Endothelial cell of umbilical vein (primary cell): ENCODE data around the gene HIGD1C. TPM values are rescaled to one million over a fixed set of nuclear protein-coding genes. Genes with fewer than 3 reads are reported as not detected.

Experiments
- BruUV-seq: library from RNA; stranded (reverse); fragments of 400-500 nt; replicated peaks from 2 replicates; lab custom pipeline; 2021; lab: Mats Ljungman, UMichigan
- CTCF ChIA-PET: fragments of 300-600, 350-600 bp; sonication (Branson Sonifier 250); formaldehyde crosslinking; loops from one replicate; lab custom pipeline; 2021; ENCODE audit warnings: antibody characterized with exemption, inconsistent platforms; lab: Charles Lee
- POLR2A ChIA-PET: fragments of 300-600, 350-600 bp; sonication (Branson Sonifier 250); formaldehyde crosslinking; loops from one replicate; lab custom pipeline; 2021; ENCODE audit warnings: antibody characterized with exemption, inconsistent platforms; lab: Charles Lee
- DNase-seq: peaks from one replicate; pipeline ENCODE4 v3.0.0-alpha.2; 2011; ENCODE audit warnings: low read depth, low spot score
- FAIRE-seq: peaks from 2 replicates; lab custom pipeline; 2011; peaks lifted over from hg19 to GRCh38; lab: Jason Lieb, UNC
- H2AFZ ChIP-seq: 2 replicates; pipeline ENCODE4 v1.6.0; 2012; ENCODE audit warnings: low read depth, low read length, control low read depth, inconsistent platforms
- H3K27ac ChIP-seq: 2 replicates; pipeline ENCODE4 v1.5.1; 2011; ENCODE audit warnings: low read depth, mild to moderate bottlenecking, control low read depth, low read length, moderate library complexity; ENCODE audit not compliant: insufficient read depth
- H3K27me3 ChIP-seq, 2 experiments: 2 replicates each; pipeline versions ENCODE4 v1.6.0 to v1.6.1; 2011; ENCODE audit warnings: low read length in 2 of 2, mixed read lengths in 1 of 2; ENCODE audit not compliant: control insufficient read depth in 2 of 2, insufficient read depth in 2 of 2
- H3K36me3 ChIP-seq, 2 experiments: 2 replicates in 1 of 2; 3 replicates in 1 of 2; pipeline ENCODE4 v1.5.1; 2011; ENCODE audit warnings: low read length in 2 of 2, mild to moderate bottlenecking in 1 of 2, moderate library complexity in 1 of 2; ENCODE audit not compliant: control insufficient read depth in 2 of 2, insufficient read depth in 2 of 2; ENCODE audit errors: extremely low read depth in 1 of 2
- H3K4me1 ChIP-seq: 3 replicates; pipeline ENCODE4 v1.5.1; 2011; ENCODE audit warnings: mild to moderate bottlenecking, low read length; ENCODE audit not compliant: control insufficient read depth, insufficient read depth; ENCODE audit errors: extremely low read depth
- H3K4me2 ChIP-seq: 2 replicates; pipeline ENCODE4 v1.6.1; 2011; ENCODE audit warnings: low read length, control low read depth, mixed read lengths; ENCODE audit not compliant: insufficient read depth
- H3K4me3 ChIP-seq, 3 experiments: fragments of 200-600 bp in 1 of 3; sonication (generic), shearing (Covaris generic) in 1 of 3; replicated peaks in 1 of 3; 2 replicates each; pipeline ENCODE4 v1.5.1; 2011 to 2016; ENCODE audit warnings: control low read depth in 3 of 3, low read length in 3 of 3, mild to moderate bottlenecking in 2 of 3, inconsistent platforms in 1 of 3, low read depth in 1 of 3, moderate library complexity in 1 of 3; ENCODE audit not compliant: insufficient read depth in 1 of 3
- H3K79me2 ChIP-seq: 2 replicates; pipeline ENCODE4 v1.6.0; 2012; ENCODE audit warnings: low read length, inconsistent platforms; ENCODE audit not compliant: control insufficient read depth, insufficient read depth
- H3K9ac ChIP-seq: replicated peaks from 2 replicates; pipeline ENCODE3; 2011; ENCODE audit warnings: low read length, control low read depth; ENCODE audit not compliant: insufficient read depth; ENCODE audit errors: extremely low read depth
- H3K9me1 ChIP-seq: replicated peaks from 3 replicates; pipeline ENCODE4 v1.6.0; 2011; ENCODE audit warnings: mild to moderate bottlenecking, low read length; ENCODE audit not compliant: control insufficient read depth, insufficient read depth; ENCODE audit errors: extremely low read depth
- H3K9me3 ChIP-seq: replicated peaks from 2 replicates; pipeline ENCODE4 v1.5.1; 2012; ENCODE audit warnings: low read length, inconsistent platforms; ENCODE audit not compliant: control insufficient read depth, insufficient read depth
- H4K20me1 ChIP-seq: replicated peaks from 2 replicates; pipeline ENCODE3; 2011; ENCODE audit warnings: mild to moderate bottlenecking, low read length; ENCODE audit not compliant: control insufficient read depth, insufficient read depth; ENCODE audit errors: extremely low read depth
- EZH2 ChIP-seq: IDR thresholded peaks from 2 replicates; pipeline ENCODE4 v1.6.1; 2012; ENCODE audit warnings: borderline replicate concordance, low read depth, mild to moderate bottlenecking, moderate library complexity, low read length, inconsistent platforms; ENCODE audit not compliant: severe bottlenecking
- FOS ChIP-seq: IDR thresholded peaks from 2 replicates; pipeline ENCODE4 v1.6.1; 2011; ENCODE audit warnings: mild to moderate bottlenecking, low read length, moderate library complexity, borderline replicate concordance; ENCODE audit not compliant: insufficient read depth
- GATA2 ChIP-seq: IDR thresholded peaks from 2 replicates; pipeline ENCODE4 v1.7.0; 2011; ENCODE audit warnings: low read depth, mild to moderate bottlenecking, moderate library complexity, mixed read lengths, low read length; ENCODE audit not compliant: insufficient read length, insufficient read depth
- JUN ChIP-seq: IDR thresholded peaks from 2 replicates; pipeline ENCODE4 v1.6.1; 2011; ENCODE audit warnings: borderline replicate concordance, low read depth; ENCODE audit not compliant: insufficient read length, insufficient read depth
- MYC ChIP-seq: IDR thresholded peaks from one replicate; pipeline ENCODE4 v1.6.1; 2011; ENCODE audit warnings: mild to moderate bottlenecking, low read depth, low read length
- POLR2A ChIP-seq: IDR thresholded peaks from 2 replicates; pipeline ENCODE4 v1.6.1; 2012; ENCODE audit warnings: low read depth, mild to moderate bottlenecking, control low read depth, low read length
- POLR2AphosphoS5 ChIP-seq: IDR thresholded peaks from 2 replicates; pipeline ENCODE4 v1.6.1; 2012; ENCODE audit warnings: low read depth, mild to moderate bottlenecking, control low read depth, low read length, moderate library complexity; ENCODE audit not compliant: insufficient read depth
- dilution Hi-C: fragments of 300-500 bp; cut with MboI; formaldehyde crosslinking; loops from one replicate; pipeline ENCODE4 v1.15.0; 2019; ENCODE audit warnings: low sequenced_read_pairs; ENCODE audit not compliant: extremely low pct_ligation_motif_present
- intact Hi-C: fragments of 100-400 bp; cut with micrococcal nuclease; formaldehyde crosslinking; loops from one replicate; pipeline ENCODE4 v1.10.0; 2022
- polyA plus RNA-seq, 4 experiments: library from polyadenylated mRNA; depleted of rRNA in 3 of 4; stranded (reverse) in 3 of 4; unstranded in 1 of 4; fragments of >200 nt; gene quantifications; 2 replicates each; pipeline versions ENCODE4 v1.2.1 to v1.2.3, GENCODE V29; 2011 to 2012; ENCODE audit warnings: missing spikeins in 1 of 4
- total RNA-seq: library from RNA; stranded (reverse); gene quantifications from 2 replicates; pipeline ENCODE4 v1.2.3, GENCODE V29; 2021
- TF ChIP-seq, protein P1 (sequence below): IDR thresholded peaks from 2 replicates; pipeline ENCODE4 v1.6.1; 2011; ENCODE audit not compliant: insufficient read depth, insufficient read length
- TF ChIP-seq, protein P2 (sequence below), 2 donors: IDR thresholded peaks; 1 replicate in 1 of 2; 2 replicates in 1 of 2; pipeline ENCODE4 v1.5.1; 2011; ENCODE audit warnings: low read length in 2 of 2, mild to moderate bottlenecking in 2 of 2, moderate library complexity in 2 of 2, control low read depth in 1 of 2, inconsistent platforms in 1 of 2, low read depth in 1 of 2; ENCODE audit not compliant: insufficient read depth in 1 of 2; ENCODE audit errors: extremely low read depth in 1 of 2

The HIGD1C gene
- total and polyA plus RNA-seq, 2 donors (not counting 3 experiments of a cell fraction or from before 2014, with no cell fraction given): not detected

DNA sequence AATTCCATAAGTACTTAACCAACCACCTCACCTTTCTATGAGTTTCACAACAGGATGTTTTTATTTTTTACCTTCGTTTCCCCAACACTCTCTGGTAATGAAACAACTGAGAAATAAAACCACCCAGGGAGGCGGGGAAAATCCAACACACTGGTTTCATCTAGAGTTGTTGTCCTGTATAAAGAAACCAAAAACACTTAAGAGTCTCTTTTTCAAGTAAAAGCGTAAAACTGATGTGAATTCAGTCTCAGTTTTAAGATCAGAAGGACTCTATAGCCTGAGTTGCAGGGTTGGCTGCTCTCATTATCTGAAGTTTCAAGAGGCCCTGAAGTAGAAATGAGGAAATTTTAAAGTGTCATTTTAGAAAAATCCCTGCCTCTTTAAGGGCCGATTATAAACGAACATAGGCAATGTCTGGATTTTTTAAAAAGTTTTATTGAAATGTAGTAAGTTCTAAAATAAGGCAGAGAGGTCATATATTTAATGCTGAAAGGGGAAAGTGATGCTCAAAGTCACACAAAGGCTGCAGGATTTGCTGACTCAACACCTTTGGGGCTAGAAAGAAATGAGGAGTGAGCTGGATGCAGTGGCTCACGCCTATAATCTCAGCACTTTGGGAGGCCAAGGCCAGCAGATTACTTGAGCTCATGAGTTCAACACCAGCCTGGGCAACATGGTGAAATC lies 27.2 kb downstream of the HIGD1C start:
- Histone ChIP-seq H3K9ac (no peak overlapping the region), H4K20me1 (no peaks in the 10 kb centered on the region), H3K4me3 (no peak overlapping the region), H3K79me2 (no peaks in the 10 kb centered on the region), H3K9me3 (no peaks in the 10 kb centered on the region), H3K9me1 (no peaks in the 10 kb centered on the region), H3K27me3 (no peaks in the 10 kb centered on the region), H2AFZ (no peak overlapping the region), H3K27ac (no peak overlapping the region), H3K4me1 (no peaks in the 10 kb centered on the region), H3K36me3 (peaks cover 0 to 3% of the 10 kb centered on the region in 2 experiments), H3K4me2 (no peak overlapping the region)
- CTCF ChIA-PET: interaction anchor here (0.7 to 1.5 kb wide), 2 partner anchors 150 to 214 kb away, joined by 3 to 7 read pairs; no protein-coding TSS in a partner anchor
- FAIRE-seq (no peak), DNase-seq (no peak)
- dilution Hi-C loops (no loop called here), intact Hi-C loops (no loop called here)
- TF ChIP-seq GATA2 (no peak), MYC (no peak), POLR2A (no peak), JUN (no peak), POLR2AphosphoS5 (no peak), FOS (no peak), EZH2 (no peak)
- TF ChIP-seq, protein P1, sequence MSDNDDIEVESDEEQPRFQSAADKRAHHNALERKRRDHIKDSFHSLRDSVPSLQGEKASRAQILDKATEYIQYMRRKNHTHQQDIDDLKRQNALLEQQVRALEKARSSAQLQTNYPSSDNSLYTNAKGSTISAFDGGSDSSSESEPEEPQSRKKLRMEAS: no peak
- TF ChIP-seq, protein P2, sequence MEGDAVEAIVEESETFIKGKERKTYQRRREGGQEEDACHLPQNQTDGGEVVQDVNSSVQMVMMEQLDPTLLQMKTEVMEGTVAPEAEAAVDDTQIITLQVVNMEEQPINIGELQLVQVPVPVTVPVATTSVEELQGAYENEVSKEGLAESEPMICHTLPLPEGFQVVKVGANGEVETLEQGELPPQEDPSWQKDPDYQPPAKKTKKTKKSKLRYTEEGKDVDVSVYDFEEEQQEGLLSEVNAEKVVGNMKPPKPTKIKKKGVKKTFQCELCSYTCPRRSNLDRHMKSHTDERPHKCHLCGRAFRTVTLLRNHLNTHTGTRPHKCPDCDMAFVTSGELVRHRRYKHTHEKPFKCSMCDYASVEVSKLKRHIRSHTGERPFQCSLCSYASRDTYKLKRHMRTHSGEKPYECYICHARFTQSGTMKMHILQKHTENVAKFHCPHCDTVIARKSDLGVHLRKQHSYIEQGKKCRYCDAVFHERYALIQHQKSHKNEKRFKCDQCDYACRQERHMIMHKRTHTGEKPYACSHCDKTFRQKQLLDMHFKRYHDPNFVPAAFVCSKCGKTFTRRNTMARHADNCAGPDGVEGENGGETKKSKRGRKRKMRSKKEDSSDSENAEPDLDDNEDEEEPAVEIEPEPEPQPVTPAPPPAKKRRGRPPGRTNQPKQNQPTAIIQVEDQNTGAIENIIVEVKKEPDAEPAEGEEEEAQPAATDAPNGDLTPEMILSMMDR (IDR thresholded peaks at IDR 0.05; ENCODE audit: extremely low read depth in 1 of 2, insufficient read depth in 1 of 2, low read depth in 1 of 2, low read length in 2 of 2): no peak
- POLR2A ChIA-PET: no interaction called here
- BruUV-seq: no TSS peak
